ENCODE measurements around the gene DIO3.

GRCh38 chr14:101591582-101591981 lies 30.3 kb downstream of the DIO3 start:
- TF ChIP-seq, protein P1, sequence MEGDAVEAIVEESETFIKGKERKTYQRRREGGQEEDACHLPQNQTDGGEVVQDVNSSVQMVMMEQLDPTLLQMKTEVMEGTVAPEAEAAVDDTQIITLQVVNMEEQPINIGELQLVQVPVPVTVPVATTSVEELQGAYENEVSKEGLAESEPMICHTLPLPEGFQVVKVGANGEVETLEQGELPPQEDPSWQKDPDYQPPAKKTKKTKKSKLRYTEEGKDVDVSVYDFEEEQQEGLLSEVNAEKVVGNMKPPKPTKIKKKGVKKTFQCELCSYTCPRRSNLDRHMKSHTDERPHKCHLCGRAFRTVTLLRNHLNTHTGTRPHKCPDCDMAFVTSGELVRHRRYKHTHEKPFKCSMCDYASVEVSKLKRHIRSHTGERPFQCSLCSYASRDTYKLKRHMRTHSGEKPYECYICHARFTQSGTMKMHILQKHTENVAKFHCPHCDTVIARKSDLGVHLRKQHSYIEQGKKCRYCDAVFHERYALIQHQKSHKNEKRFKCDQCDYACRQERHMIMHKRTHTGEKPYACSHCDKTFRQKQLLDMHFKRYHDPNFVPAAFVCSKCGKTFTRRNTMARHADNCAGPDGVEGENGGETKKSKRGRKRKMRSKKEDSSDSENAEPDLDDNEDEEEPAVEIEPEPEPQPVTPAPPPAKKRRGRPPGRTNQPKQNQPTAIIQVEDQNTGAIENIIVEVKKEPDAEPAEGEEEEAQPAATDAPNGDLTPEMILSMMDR (IDR thresholded peaks at IDR 0.05): no peak
- no peak for TF ChIP-seq POLR2A (IDR thresholded peaks at IDR 0.05)
